Esophagus squamous epithelium (tissue), 4 donors: ENCODE results near the gene LRBA.

Experiments used
- CTCF ChIP-seq, 6 experiments: fragments of 450-650 bp in 4 of 6; fragments of 200-600 bp in 2 of 6; sonication (generic) in 2 of 6; IDR thresholded peaks; one replicate each; pipeline ENCODE4 v1.5.1; 2016 to 2019; ENCODE audit warnings: antibody characterized with exemption in 6 of 6, mild to moderate bottlenecking in 4 of 6, moderate library complexity in 4 of 6
- POLR2A ChIP-seq, 4 donors: fragments of 450-650 bp; IDR thresholded peaks; one replicate each; pipeline ENCODE4 v1.6.1; 2017; ENCODE audit warnings: antibody characterized with exemption in 4 of 4, mild to moderate bottlenecking in 4 of 4, moderate library complexity in 3 of 4

- TF ChIP-seq POLR2A (IDR thresholded peaks at IDR 0.05) (no peak), CTCF (IDR thresholded peaks at IDR 0.05) (no peak)
These were observed 715.3 kb downstream of the LRBA start for GRCh38 chr4:150299816-150300215.
